ENCODE results near the gene PTOV1.

Gene PTOV1

GRCh38 chr19:49866933-49867782 lies 16.2 kb downstream of the PTOV1 start, which contains the start of gene PNKP:
PNKP (minus strand) TSS chr19:49867576; CDS start chr19:49867204, 372 bp downstream.
- H2AK5ac ChIP-seq (ENCODE audit: low read length, severe bottlenecking), result peak within 1 kb of the TSS; percentile 81
- H3K4me3 ChIP-seq (ENCODE audit: insufficient read depth in 1 of 2, low read depth in 1 of 2, low read length in 2 of 2), result peak within 1 kb of the TSS; percentile 85 to 93
- peak within 1 kb of the TSS; percentile 86 for H3K9ac ChIP-seq (ENCODE audit: low read length)
- peak within 1 kb of the TSS; percentile 55 to 91 for H2BK12ac ChIP-seq (ENCODE audit: low read length in 2 of 2)
- peak within 1 kb of the TSS; percentile 5 to 83 for H3K4ac ChIP-seq (ENCODE audit: low read depth in 1 of 2, low read length in 2 of 2)
- peak within 1 kb of the TSS; percentile 89 for H4K91ac ChIP-seq (ENCODE audit: low read length)
- H3K18ac ChIP-seq (ENCODE audit: low read depth in 1 of 2, low read length in 2 of 2), result peak within 1 kb of the TSS; percentile 91 to 98
- peak within 1 kb of the TSS; percentile 87 for H2BK15ac ChIP-seq (ENCODE audit: low read depth, poor library complexity, severe bottlenecking)
- peak within 1 kb of the TSS; percentile 49 for H2AFZ ChIP-seq (ENCODE audit: low read depth, low read length)
- H3K4me2 ChIP-seq (ENCODE audit: low read length, poor library complexity, severe bottlenecking), result peak within 1 kb of the TSS; percentile 74
- H4K8ac ChIP-seq (ENCODE audit: low read length), result peak within 1 kb of the TSS; percentile 95
- peak within 1 kb of the TSS; percentile 21 for H2BK5ac ChIP-seq (ENCODE audit: low read depth, low read length, poor library complexity, severe bottlenecking)
- peak within 1 kb of the TSS in 1 of 2 experiments; percentile 84 for H3K14ac ChIP-seq (ENCODE audit: low read length in 2 of 2)
- H3K23ac ChIP-seq (ENCODE audit: low read length in 2 of 2), result peak within 1 kb of the TSS in 1 of 2 experiments; percentile 47
- peaks cover 25% of the 10 kb centered on the region for H3K79me1 ChIP-seq (replicated peaks; ENCODE audit: low read length, poor library complexity, severe bottlenecking)
- H3K4me1 ChIP-seq (ENCODE audit: control insufficient read depth, insufficient read depth, low read depth, low read length), result peaks cover 43% of the 10 kb centered on the region
- H2BK120ac ChIP-seq (ENCODE audit: low read depth, low read length), result peak within 1 kb of the TSS; percentile 29
- H3K27me3 ChIP-seq (ENCODE audit: control insufficient read depth in 1 of 2, insufficient read depth in 1 of 2, low read length in 2 of 2), result no peaks in the 10 kb centered on the region
- H3K27ac ChIP-seq (ENCODE audit: low read length, poor library complexity, severe bottlenecking), result peak within 1 kb of the TSS; percentile 94
- WGBS, result under 1% methylated on average over 62 of the region's 65 CpGs
- H3K9me3 ChIP-seq (ENCODE audit: control insufficient read depth, low read length), result no peaks in the 10 kb centered on the region
- H3K36me3 ChIP-seq (ENCODE audit: control insufficient read depth in 1 of 2, insufficient read depth in 2 of 2, low read depth in 1 of 2, low read length in 2 of 2), result peaks cover 39 to 56% of the 10 kb centered on the region in 2 experiments
- peak; percentile 96 for DNase-seq

DNA sequence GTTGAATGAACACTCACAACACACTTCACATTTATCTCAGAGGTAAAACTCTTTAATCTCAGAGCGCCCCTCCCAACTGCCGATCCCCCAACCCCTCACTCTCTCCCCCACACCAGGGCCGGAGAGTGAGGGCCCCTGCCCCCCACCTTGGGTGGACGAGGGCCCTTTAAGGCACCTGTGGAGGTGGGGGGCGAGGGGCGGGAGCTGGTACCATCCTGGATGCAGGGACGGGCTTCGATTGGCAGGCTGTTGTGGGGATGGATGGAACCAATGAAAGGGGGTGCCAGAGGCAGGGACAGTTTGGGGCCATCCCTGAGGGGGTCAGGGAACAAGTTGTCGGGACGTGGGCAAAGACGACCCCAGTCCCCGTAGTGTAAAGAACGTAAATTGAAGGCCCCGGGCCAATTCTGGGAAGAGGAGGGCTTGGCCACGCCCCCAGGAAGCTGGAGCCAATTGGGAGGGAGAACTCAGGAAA lies 18.1 kb downstream of the PTOV1 start:
- Histone ChIP-seq H2BK5ac (ENCODE audit: low read depth, low read length, poor library complexity, severe bottlenecking) (peak overlapping the region; percentile 80), H2BK12ac (ENCODE audit: low read length in 2 of 2) (peak overlapping the region; percentile 44 to 90), H3K4ac (ENCODE audit: low read depth in 1 of 2, low read length in 2 of 2) (peak overlapping the region; percentile 94 to 95), H3K36me3 (ENCODE audit: control insufficient read depth in 1 of 2, insufficient read depth in 2 of 2, low read depth in 1 of 2, low read length in 2 of 2) (peaks cover 32 to 54% of the 10 kb centered on the region in 2 experiments), H3K4me2 (ENCODE audit: low read length, poor library complexity, severe bottlenecking) (peak overlapping the region; percentile 73), H2AFZ (ENCODE audit: low read depth, low read length) (peak overlapping the region; percentile 67), H2BK15ac (ENCODE audit: low read depth, poor library complexity, severe bottlenecking) (peak overlapping the region; percentile 83), H3K9me3 (ENCODE audit: control insufficient read depth, low read length) (no peaks in the 10 kb centered on the region), H4K8ac (ENCODE audit: low read length) (peak overlapping the region; percentile 97), H3K79me1 (replicated peaks; ENCODE audit: low read length, poor library complexity, severe bottlenecking) (peaks cover 18% of the 10 kb centered on the region), H2BK120ac (ENCODE audit: low read depth, low read length) (peak overlapping the region; percentile 74), H2AK5ac (ENCODE audit: low read length, severe bottlenecking) (no peak overlapping the region), H3K27me3 (ENCODE audit: control insufficient read depth in 1 of 2, insufficient read depth in 1 of 2, low read length in 2 of 2) (no peaks in the 10 kb centered on the region), H4K91ac (ENCODE audit: low read length) (peak overlapping the region; percentile 95), H3K9ac (ENCODE audit: low read length) (peak overlapping the region; percentile 73), H3K18ac (ENCODE audit: low read depth in 1 of 2, low read length in 2 of 2) (peak overlapping the region; percentile 82 to 98), H3K4me3 (ENCODE audit: insufficient read depth in 1 of 2, low read depth in 1 of 2, low read length in 2 of 2) (peak overlapping the region; percentile 41 to 71), H3K23ac (ENCODE audit: low read length in 2 of 2) (no peak overlapping the region), H3K14ac (ENCODE audit: low read length in 2 of 2) (no peak overlapping the region), H3K4me1 (ENCODE audit: control insufficient read depth, insufficient read depth, low read depth, low read length) (peaks cover 35% of the 10 kb centered on the region), H3K27ac (ENCODE audit: low read length, poor library complexity, severe bottlenecking) (peak overlapping the region; percentile 83)
- WGBS, result 13% methylated on average over 14 of the region's 15 CpGs
- no peak for DNase-seq

- Histone ChIP-seq H3K4me3 (ENCODE audit: insufficient read depth in 1 of 2, low read depth in 1 of 2, low read length in 2 of 2) (peak overlapping the region; percentile 62 to 78), H3K9me3 (ENCODE audit: control insufficient read depth, low read length) (no peaks in the 10 kb centered on the region), H3K14ac (ENCODE audit: low read length in 2 of 2) (peak overlapping the region in 1 of 2 experiments; percentile 99), H2BK120ac (ENCODE audit: low read depth, low read length) (peak overlapping the region; percentile 69), H3K4me2 (ENCODE audit: low read length, poor library complexity, severe bottlenecking) (peak overlapping the region; percentile 87), H3K23ac (ENCODE audit: low read length in 2 of 2) (peak overlapping the region in 1 of 2 experiments; percentile 98), H4K91ac (ENCODE audit: low read length) (peak overlapping the region; percentile 99), H3K36me3 (ENCODE audit: control insufficient read depth in 1 of 2, insufficient read depth in 2 of 2, low read depth in 1 of 2, low read length in 2 of 2) (peaks cover 32 to 54% of the 10 kb centered on the region in 2 experiments), H2BK5ac (ENCODE audit: low read depth, low read length, poor library complexity, severe bottlenecking) (peak overlapping the region; percentile 79), H3K27ac (ENCODE audit: low read length, poor library complexity, severe bottlenecking) (peak overlapping the region; percentile 84), H2BK12ac (ENCODE audit: low read length in 2 of 2) (peak overlapping the region; percentile 41 to 91), H4K8ac (ENCODE audit: low read length) (peak overlapping the region; percentile 99), H2AFZ (ENCODE audit: low read depth, low read length) (peak overlapping the region; percentile 81), H3K9ac (ENCODE audit: low read length) (peak overlapping the region; percentile 80), H3K4ac (ENCODE audit: low read depth in 1 of 2, low read length in 2 of 2) (peak overlapping the region; percentile 61 to 99), H2BK15ac (ENCODE audit: low read depth, poor library complexity, severe bottlenecking) (peak overlapping the region; percentile 20), H2AK5ac (ENCODE audit: low read length, severe bottlenecking) (peak overlapping the region; percentile 27), H3K27me3 (ENCODE audit: control insufficient read depth in 1 of 2, insufficient read depth in 1 of 2, low read length in 2 of 2) (no peaks in the 10 kb centered on the region), H3K4me1 (ENCODE audit: control insufficient read depth, insufficient read depth, low read depth, low read length) (peaks cover 40% of the 10 kb centered on the region), H3K79me1 (replicated peaks; ENCODE audit: low read length, poor library complexity, severe bottlenecking) (peaks cover 21% of the 10 kb centered on the region), H3K18ac (ENCODE audit: low read depth in 1 of 2, low read length in 2 of 2) (peak overlapping the region; percentile 94)
- 2% methylated on average over 56 of the region's 67 CpGs for WGBS
- peak; percentile 100 for DNase-seq
Measured at GRCh38 chr19:49869484-49870308, 18.7 kb downstream of the PTOV1 start.
